ENCODE data around the gene PARN.

- TF ChIP-seq POLR2AphosphoS5 (IDR thresholded peaks at IDR 0.05) (peak; percentile 8 to 74 (median 68)), CTCF (IDR thresholded peaks at IDR 0.05) (peak; percentile 68 to 88 (median 78)), POLR2A (IDR thresholded peaks at IDR 0.05) (no peak)
Measured at GRCh38 chr16:14529010-14529669, 100.9 kb downstream of the PARN start.

Measured in sigmoid colon (tissue), 4 donors.